ENCODE results near the gene ZNF682. TPM values are rescaled to one million over a fixed set of nuclear protein-coding genes. Genes with fewer than 3 reads are reported as not detected.
"Not testable (repeated sequence)": the region's sequence is repeated elsewhere in the genome, so short reads cannot be mapped to it uniquely, and the experiment has no call there.

Gene ZNF682
- total RNA-seq, 1 experiment from 2014 or later = 20.5 TPM

DNA sequence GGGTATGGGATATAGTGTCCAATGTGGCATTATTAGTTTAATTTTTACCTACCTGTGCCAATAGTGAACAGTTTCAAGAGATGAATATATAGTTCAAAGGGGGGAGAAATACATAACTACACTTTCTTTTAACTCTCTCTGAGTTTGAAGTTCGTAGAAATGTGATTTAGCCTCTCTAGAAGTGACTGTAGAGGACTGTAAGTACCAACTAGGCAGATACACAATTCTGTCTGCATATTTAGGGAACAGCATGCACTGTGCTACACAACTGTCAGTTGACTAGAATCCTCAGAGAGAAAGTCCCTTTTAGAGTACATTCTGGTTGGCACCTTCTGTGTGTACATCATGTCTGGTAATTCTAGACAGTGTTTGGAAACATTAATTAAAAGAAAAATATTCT is 21.0 kb upstream of the ZNF682 start:
- Mint-ChIP-seq H3K9me3 (peaks cover 14% of the 10 kb centered on the region), H3K4me1 (peaks cover 19% of the 10 kb centered on the region), H3K36me3 (peaks cover 11% of the 10 kb centered on the region), H3K4me3 (no peak overlapping the region), H3K27me3 (ENCODE audit: low read depth) (peaks cover 2% of the 10 kb centered on the region; the same call in 1 of the 2 replicates), H3K27ac (no peak overlapping the region)
- CTCF ChIA-PET = no interaction called here
- no peak for TF ChIP-seq ZNF423 (CRISPR knock-in tag; IDR thresholded peaks at IDR 0.05)
- no peak for TF ChIP-seq FOXP1 (CRISPR knock-in tag; IDR thresholded peaks at IDR 0.05; ENCODE audit: borderline replicate concordance)
- TF ChIP-seq, protein P1, sequence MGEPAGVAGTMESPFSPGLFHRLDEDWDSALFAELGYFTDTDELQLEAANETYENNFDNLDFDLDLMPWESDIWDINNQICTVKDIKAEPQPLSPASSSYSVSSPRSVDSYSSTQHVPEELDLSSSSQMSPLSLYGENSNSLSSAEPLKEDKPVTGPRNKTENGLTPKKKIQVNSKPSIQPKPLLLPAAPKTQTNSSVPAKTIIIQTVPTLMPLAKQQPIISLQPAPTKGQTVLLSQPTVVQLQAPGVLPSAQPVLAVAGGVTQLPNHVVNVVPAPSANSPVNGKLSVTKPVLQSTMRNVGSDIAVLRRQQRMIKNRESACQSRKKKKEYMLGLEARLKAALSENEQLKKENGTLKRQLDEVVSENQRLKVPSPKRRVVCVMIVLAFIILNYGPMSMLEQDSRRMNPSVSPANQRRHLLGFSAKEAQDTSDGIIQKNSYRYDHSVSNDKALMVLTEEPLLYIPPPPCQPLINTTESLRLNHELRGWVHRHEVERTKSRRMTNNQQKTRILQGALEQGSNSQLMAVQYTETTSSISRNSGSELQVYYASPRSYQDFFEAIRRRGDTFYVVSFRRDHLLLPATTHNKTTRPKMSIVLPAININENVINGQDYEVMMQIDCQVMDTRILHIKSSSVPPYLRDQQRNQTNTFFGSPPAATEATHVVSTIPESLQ (CRISPR knock-in tag; IDR thresholded peaks at IDR 0.05) = no peak
- no peak for TF ChIP-seq TEAD4 (CRISPR knock-in tag; IDR thresholded peaks at IDR 0.05)
- TF ChIP-seq IRF2 (CRISPR knock-in tag; IDR thresholded peaks at IDR 0.05; ENCODE audit: borderline replicate concordance, low read depth) = no peak
- TF ChIP-seq, protein P2, sequence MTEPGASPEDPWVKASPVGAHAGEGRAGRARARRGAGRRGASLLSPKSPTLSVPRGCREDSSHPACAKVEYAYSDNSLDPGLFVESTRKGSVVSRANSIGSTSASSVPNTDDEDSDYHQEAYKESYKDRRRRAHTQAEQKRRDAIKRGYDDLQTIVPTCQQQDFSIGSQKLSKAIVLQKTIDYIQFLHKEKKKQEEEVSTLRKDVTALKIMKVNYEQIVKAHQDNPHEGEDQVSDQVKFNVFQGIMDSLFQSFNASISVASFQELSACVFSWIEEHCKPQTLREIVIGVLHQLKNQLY (CRISPR knock-in tag; IDR thresholded peaks at IDR 0.05) = no peak
- TF ChIP-seq, protein P3, sequence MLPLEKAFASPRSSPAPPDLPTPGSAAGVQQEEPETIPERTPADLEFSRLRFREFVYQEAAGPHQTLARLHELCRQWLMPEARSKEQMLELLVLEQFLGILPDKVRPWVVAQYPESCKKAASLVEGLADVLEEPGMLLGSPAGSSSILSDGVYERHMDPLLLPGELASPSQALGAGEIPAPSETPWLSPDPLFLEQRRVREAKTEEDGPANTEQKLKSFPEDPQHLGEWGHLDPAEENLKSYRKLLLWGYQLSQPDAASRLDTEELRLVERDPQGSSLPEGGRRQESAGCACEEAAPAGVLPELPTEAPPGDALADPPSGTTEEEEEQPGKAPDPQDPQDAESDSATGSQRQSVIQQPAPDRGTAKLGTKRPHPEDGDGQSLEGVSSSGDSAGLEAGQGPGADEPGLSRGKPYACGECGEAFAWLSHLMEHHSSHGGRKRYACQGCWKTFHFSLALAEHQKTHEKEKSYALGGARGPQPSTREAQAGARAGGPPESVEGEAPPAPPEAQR (CRISPR knock-in tag; IDR thresholded peaks at IDR 0.05) = no peak
- no peak for TF ChIP-seq CREM (CRISPR knock-in tag; IDR thresholded peaks at IDR 0.05)
- no peak for TF ChIP-seq ZNF671 (CRISPR knock-in tag; IDR thresholded peaks at IDR 0.05)
- TF ChIP-seq, protein P4, sequence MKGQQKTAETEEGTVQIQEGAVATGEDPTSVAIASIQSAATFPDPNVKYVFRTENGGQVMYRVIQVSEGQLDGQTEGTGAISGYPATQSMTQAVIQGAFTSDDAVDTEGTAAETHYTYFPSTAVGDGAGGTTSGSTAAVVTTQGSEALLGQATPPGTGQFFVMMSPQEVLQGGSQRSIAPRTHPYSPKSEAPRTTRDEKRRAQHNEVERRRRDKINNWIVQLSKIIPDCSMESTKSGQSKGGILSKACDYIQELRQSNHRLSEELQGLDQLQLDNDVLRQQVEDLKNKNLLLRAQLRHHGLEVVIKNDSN (CRISPR knock-in tag; IDR thresholded peaks at IDR 0.05) = no peak
- TF ChIP-seq, protein P5, sequence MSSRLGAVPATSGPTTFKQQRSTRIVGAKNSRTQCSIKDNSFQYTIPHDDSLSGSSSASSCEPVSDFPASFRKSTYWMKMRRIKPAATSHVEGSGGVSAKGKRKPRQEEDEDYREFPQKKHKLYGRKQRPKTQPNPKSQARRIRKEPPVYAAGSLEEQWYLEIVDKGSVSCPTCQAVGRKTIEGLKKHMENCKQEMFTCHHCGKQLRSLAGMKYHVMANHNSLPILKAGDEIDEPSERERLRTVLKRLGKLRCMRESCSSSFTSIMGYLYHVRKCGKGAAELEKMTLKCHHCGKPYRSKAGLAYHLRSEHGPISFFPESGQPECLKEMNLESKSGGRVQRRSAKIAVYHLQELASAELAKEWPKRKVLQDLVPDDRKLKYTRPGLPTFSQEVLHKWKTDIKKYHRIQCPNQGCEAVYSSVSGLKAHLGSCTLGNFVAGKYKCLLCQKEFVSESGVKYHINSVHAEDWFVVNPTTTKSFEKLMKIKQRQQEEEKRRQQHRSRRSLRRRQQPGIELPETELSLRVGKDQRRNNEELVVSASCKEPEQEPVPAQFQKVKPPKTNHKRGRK (CRISPR knock-in tag; IDR thresholded peaks at IDR 0.05; ENCODE audit: borderline replicate concordance) = no peak
- TF ChIP-seq, protein P6, sequence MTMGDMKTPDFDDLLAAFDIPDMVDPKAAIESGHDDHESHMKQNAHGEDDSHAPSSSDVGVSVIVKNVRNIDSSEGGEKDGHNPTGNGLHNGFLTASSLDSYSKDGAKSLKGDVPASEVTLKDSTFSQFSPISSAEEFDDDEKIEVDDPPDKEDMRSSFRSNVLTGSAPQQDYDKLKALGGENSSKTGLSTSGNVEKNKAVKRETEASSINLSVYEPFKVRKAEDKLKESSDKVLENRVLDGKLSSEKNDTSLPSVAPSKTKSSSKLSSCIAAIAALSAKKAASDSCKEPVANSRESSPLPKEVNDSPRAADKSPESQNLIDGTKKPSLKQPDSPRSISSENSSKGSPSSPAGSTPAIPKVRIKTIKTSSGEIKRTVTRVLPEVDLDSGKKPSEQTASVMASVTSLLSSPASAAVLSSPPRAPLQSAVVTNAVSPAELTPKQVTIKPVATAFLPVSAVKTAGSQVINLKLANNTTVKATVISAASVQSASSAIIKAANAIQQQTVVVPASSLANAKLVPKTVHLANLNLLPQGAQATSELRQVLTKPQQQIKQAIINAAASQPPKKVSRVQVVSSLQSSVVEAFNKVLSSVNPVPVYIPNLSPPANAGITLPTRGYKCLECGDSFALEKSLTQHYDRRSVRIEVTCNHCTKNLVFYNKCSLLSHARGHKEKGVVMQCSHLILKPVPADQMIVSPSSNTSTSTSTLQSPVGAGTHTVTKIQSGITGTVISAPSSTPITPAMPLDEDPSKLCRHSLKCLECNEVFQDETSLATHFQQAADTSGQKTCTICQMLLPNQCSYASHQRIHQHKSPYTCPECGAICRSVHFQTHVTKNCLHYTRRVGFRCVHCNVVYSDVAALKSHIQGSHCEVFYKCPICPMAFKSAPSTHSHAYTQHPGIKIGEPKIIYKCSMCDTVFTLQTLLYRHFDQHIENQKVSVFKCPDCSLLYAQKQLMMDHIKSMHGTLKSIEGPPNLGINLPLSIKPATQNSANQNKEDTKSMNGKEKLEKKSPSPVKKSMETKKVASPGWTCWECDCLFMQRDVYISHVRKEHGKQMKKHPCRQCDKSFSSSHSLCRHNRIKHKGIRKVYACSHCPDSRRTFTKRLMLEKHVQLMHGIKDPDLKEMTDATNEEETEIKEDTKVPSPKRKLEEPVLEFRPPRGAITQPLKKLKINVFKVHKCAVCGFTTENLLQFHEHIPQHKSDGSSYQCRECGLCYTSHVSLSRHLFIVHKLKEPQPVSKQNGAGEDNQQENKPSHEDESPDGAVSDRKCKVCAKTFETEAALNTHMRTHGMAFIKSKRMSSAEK (CRISPR knock-in tag; IDR thresholded peaks at IDR 0.05; ENCODE audit: borderline replicate concordance) = no peak
- POLR2A ChIA-PET = no interaction called here
- ATAC-seq (no peak), DNase-seq (ENCODE audit: low spot score) (no peak)

DNA sequence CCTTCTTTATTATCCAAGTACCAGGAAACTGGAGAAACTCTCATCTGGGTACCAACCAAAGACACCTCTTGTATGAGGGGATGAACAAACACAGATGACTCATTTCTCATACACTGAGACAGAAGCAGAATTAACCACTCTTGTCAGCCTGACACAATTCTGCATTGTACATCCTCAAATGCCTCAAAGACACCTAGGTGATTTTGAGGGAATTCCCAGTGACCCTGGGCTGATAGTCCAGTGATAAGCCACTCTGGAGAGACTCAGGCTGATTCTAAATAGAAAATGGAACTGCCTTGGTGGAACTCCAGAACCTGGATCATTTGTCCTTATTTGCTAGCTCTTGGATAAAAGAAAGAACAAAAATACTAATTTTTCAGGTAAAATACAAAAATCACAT is 19.4 kb upstream of the ZNF682 start:
- POLR2A ChIA-PET; H3K36me3 Mint-ChIP-seq; ATAC-seq; H3K27me3 Mint-ChIP-seq (ENCODE audit: low read depth); DNase-seq (ENCODE audit: low spot score); H3K4me3 Mint-ChIP-seq; H3K27ac Mint-ChIP-seq; CTCF ChIA-PET: not testable (repeated sequence)
- Mint-ChIP-seq H3K9me3 (peaks cover 11% of the 10 kb centered on the region; the same call in 1 of the 2 replicates), H3K4me1 (peaks cover 19% of the 10 kb centered on the region)

Measured in WTC11 (cell line).